Measurements from ENCODE around the gene CFAP69.
"Not testable (repeated sequence)": the region's sequence is repeated elsewhere in the genome, so short reads cannot be mapped to it uniquely, and the experiment has no call there.

The CFAP69 gene

DNA sequence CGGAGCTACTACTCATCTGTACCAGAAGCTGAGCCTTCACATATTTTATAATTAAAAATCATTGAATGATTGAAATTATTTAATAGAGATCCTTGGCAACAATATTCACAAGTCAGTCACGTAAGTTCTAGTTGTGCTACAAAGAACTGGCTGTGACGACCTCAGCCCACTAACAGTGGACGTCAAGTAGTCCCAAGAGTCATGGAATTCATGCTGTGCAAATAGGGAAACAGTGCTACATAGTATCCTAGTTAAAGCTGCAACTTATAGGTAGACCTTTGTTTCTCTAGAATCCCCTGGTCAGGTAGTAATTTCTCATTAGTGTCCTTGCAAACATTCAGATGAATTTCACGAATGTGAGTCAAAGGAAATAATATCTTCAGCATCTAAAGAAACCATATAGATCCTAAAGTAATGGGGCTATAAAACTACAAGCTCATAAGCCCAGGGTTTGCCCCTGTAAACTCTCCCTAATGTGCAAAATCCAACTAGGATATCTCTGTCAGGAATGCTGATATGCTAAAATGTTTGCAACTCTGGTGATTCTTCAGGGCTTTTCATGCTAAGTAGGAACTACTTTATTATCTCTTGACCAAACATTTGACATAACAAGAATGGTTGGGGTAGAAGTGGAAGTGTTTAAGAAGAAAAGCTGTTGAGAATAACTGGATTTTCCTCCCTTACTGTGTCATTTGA, 31.2 kb downstream of the CFAP69 start:
- DNase-seq: no peak

DNA sequence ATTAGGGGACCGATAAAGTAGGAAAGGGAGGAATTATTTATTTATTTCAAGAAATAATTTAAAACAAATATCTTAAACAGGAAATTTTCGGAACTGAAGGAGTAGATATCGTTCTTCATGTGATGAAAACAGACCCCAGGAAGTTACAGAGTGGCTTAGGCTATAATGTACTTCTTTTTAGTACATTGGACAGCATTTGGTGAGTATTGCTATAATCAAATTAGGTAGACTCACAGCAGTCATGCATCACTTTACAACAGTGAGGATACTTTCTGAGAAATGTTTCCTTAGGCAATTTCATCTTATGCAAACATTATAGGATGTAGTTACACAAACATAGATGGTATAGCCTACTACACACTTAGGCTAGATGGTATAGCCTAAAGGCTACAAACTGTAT, 43.2 kb downstream of the CFAP69 start:
- no peak for DNase-seq

DNA sequence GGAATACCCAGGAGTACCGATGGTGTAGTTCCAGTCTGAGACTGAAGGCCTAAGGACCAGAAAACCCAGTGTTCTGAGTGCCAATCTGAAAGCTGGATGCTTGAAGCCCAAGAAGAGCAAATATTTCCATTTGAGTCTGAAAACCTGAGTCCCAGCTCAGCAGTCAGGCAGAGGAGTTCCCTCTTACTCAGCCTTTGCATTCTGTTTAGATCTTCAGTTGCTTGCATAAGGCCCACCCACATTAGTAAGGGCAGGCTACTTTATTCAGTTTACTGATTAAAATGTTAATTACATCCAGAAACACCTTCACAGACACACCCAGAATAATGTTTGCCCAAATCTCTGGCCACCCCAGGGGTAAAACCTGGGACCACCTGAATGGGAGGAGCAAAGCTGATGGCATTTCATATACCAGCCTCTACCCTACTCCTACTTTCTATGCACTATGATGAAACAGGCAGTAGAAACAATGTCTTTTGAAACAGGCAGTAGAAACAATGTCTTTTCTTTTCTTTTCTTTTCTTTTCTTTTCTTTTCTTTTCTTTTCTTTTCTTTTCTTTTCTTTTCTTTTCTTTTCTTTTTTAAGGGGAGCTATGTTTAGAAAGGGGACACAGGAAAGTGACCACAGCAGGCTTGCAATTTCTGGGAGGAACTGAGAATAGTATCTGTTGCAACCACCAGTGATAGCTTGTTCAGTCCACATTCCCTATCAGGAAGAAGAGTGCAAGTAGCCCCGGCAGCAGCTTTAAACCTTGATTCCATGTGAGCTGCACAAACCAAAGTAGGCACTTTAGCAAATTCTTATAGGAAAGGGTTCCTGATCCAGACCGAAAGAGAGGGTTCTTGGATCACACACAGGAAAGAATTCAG, 45.5 kb downstream of the CFAP69 start:
- no peak for DNase-seq

DNA sequence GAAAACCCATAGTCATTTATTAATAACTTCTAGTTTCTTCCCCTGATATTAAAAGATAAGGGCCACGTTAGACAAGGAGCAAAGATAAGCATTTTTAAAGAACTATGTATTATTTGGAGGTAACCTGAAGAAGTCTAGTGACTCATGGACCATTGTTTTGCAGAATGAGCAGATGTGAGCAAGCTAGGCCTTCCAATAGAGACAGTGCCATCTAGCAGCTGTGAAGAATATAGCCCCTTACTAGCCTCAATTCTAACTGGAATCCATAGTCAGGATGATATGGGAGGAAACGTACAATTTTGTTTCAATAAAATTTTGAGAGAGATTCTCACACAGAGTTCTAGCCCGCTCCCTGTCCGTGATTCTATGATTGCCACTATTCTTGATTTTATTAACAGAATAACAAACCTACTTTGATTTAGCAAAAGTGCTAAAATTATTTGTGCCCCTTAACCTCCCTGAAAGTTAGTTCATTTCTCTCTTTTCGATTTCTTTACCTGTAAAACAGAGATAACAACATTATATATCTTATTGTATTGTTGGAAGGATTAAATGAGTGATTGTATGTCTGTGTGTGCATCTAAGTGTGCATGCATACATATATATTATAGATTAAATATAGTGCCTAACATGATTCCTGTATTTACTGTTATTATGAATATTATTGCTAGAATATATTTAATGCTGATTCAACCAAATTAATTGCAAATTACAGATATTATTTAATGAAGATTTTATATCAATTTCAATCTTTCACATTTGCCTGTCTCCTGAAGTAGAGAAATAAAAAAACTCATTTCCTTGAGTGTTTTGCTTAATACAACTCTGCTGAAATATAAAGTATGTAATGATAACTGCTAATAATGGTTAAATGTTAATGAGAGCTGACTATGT, 53.4 kb downstream of the CFAP69 start:
- DNase-seq: peak; percentile 49

DNA sequence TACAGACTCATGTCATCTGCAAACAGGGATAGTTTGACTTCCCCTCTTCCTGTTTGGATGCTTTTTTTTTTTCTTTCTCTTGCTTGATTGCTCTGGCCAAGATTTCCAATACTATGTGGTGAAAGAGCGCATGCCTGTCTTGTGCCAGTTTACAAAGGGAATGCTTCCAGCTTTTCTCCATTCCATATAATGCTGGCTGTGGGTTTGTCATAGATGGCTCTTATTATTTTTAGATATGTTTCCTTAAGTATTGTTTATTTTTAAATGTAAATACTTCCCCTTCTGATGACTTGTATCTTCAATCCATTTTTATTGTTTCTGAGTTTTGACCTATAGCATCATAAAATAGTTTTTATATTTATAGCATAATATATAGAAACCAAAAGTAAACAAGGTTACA, 58.3 kb downstream of the CFAP69 start:
- DNase-seq: no peak

DNA sequence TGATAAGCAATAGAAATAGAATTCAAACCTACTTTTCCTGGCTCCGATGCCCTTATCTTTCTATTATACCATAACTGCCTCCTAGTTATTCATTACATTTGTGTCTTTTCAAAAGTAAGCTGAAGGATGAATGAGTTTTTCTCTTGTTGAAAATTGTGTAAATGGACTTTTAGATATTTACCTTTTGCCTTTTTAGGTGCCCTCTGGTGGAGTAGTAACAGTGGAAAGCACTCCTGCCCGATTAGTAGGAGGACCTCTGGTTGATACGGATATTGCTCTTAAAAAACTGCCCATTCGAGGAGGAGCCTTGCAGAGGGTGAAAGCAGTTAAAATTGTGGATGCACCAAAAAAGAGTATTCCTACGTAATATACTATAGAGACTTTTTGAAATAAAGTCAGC, 64.9 kb downstream of the CFAP69 start:
- no peak for DNase-seq

DNA sequence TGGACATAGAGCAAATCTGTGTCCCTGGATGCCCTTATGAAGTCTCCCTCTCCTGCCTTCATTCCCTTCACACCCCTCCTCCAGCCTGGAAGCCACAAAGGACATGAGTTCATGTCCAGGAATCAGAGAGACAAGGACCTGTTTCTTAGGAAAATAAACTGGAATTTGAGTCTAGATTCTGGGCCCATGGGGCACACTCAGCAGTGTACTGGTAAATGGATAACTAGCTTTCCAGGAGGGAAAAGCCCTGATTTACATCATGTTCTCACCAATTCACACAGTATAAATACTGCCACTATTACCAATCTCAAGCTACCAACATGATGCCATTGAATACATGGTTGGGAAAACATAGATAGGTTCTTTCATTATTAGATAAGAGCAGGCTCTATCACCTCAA, 66.2 kb downstream of the CFAP69 start:
- DNase-seq: no peak

DNA sequence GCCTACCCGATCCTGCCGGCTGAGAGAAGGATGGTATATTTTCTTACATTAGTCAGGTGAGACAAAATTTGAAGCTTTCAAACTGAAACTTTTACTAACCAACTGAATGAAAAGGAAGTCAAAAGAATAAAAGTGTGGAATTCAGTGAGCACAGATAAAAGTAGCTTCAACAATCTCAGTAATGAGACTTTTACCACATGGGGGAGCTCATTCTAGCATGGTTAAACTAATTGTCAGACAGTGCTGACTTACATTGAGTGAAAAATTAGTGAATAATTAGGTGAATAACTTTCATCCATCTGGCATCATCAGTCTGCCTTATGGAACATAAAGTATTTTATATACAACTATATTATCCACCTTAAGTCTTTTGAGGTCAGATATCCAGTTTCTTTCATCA, 67.8 kb downstream of the CFAP69 start:
- peak; percentile 11 for DNase-seq

DNA sequence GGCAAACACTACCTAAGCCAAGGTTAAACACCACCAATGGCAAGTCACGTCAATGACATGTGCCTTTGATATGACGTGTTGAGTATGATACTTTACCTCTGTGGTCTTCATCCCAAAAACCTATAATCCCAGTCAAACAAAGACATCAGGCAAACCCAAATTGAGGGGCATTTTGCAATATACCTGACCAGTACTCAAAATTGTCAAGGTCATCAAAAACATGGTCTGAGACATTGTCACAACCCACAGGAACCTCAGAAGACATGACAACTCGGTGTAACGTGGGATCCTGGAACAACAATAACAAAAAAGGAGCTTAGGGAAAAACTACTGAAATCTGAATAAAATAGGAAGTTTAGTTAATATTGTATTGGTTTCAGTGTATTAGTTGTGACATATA, 68.9 kb downstream of the CFAP69 start:
- DNase-seq: no peak

DNA sequence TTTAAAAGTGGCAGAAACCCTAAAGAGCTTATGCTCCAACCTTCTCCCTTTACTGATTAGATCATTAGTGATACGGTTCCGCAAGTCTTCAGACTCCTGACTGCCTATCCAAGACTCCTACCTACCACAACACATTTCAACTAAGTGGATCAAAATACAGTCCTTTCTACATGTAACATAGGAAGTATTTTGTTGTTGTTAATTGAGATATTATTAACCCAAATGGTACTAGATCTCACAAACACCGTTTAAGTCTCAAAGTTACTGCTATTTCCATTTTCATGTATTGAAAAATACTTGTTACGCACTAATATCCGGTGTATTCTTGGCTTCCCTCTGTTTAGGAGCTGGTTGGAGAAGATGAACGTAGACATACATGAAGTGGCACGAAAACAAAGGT, 75.0 kb downstream of the CFAP69 start:
- DNase-seq: no peak

DNA sequence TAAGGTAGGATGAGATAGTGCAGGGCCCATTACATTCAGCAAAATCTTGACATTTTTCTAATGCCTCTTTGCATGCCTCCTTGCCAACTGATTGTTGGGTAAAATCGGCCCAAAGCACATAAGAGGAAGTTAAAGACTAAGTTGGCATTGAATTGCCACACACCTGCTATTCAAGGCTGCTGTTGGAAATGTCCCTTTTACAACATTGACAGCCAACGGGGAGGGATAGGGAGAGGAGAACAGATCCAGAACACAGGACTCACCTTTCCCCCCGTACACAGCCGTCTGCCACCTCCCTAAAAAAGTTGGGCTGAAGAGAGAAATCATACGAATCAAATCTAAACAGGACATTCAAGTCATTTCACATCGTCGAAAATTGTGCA, 75.4 kb downstream of the CFAP69 start:
- DNase-seq: no peak

DNA sequence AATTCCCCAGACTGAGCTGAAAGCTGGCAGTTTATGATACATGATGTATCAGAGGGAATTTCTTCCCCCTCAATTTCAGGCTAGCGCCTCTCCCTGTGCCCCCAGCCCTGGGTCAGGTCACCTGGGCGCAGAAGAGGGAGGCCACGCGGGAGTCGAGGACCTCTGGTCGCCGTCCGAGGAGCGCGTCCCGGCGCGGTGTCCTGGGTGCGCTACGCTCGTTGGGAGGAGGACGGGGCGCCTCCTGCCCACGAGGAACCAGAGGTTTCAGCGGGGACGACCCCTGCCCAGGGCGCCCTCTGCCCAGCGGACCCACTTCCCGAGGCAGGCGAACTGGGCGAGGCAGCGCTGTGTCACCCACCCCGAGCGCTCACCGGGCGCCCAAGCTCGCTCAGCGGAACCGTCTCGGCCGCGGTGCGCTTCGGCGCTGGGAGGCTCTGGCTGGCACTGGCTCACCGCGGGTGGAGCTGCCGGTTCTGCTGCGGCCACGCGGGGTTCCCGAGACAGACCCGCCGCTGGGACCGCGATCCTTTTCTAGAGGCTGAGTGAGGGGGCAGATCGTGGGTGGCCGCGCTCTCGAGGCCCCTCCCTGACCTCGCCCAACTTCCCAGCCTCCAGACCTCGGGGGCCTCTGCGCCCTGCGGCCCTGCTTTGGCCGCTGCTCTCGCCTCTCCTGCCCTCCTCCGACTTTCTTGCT, 76.0 kb downstream of the CFAP69 start, which contains the start of gene FAM237B:
FAM237B (minus strand) TSS at position 504 of the 694 bp plus-strand sequence. CDS start 1,556 bp downstream, outside the sequence.
- DNase-seq: no peak

DNA sequence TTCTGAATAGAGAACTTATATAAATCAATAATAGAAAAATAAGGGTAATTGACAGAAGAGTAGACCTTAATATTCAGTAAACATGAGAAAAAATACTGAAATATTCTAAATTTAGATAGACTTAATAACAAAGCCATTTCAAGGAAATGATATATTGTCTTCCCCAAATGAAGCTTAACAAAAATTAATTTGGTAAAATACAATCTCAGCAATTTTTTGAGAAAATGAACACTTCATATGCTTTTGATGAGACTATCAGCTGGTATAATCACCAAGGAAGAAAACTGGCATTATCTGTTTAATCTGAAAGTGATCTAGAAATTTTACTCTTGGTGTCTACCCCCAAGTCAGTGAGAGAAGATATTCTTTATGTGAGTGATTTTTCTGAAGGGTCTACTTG, 77.9 kb downstream of the CFAP69 start:
- no peak for DNase-seq

DNA sequence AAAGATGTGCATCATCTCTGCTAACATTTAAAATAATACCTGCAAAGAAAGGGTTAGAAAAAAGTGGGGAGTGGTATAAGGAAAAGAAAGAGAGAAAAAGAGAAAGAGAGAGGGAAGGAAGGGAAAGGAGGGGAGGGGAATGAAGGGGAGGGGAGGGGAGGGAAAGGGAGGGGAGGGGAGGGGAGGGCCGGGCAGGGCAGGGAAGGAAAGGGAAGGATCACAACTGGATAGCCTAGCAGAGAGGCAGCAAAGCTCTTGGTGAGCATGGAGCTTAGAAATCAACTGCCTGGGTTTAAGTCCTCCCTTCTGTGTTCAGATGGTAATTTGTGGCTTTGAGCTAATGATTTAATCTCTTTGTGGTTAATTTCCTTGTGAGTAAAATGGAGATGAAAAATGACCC, 81.5 kb downstream of the CFAP69 start:
- no peak for DNase-seq

DNA sequence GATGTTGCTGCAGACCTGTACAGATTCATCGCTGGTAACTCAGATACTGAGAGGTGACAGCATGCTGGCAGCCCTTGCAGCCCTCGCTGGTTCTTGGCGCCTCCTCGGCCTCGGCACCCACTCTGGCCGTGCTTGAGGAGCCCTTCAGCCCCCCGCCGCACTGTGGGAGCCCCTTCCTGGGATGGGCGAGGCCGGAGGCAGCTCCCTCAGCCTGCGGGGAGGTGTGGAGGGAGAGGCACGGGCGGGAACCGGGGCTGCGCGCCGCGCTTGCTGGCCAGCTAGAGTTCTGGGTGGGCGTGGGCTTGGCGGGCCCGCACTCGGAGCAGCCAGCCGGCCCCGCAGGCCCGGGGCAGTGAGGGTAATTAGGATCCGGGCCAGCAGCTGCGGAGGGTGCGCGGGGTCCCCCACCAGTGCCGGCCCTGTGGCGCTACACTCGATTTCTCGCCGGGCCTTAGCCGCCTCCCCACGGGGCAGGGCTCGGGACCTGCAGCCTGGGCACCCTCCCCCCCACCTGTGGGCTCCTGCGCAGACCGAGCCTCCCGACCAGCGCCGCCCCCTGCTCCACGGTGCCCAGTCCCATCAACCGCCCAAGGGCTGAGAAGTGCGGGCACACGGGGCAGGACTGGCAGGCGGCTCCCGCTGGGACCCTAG, 89.3 kb downstream of the CFAP69 start:
- no peak for DNase-seq

DNA sequence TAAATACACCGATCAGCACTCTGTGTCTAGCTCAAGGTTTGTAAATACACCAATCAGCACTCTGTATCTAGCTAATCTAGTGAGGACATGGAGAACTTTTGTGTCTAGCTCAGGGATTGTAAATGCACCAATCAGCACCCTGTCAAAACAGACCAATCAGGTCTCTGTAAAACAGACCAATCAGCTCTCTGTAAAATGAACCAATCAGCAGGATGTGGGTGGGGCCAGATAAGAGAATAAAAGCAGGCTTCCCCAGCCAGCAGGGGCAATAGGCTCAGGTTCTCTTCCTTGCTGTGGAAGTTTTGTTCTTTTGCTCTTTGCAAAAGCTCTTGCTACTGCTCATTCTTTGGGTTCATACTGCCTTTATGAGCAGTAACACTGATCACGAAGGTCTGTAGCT, 90.0 kb downstream of the CFAP69 start:
- not testable (repeated sequence) for DNase-seq

DNA sequence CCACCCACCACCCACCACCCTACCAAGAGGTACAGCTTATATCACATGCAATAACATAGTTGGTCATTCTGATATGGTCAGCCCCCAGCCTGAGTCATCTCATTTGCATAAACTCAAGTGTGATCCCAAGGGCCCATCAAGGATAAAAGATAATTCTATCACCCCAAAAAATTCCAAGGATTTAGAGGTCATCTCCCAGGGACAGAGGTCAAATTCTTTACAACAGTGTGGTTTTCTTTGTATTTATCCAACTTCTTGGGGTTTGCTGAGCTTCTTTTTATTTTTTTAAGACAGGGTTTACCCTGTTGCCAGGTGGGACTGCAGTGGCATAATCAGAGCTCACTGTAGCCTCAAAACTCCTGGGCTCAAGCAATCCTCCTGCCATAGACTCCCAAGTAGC, 92.1 kb downstream of the CFAP69 start:
- no peak for DNase-seq

DNA sequence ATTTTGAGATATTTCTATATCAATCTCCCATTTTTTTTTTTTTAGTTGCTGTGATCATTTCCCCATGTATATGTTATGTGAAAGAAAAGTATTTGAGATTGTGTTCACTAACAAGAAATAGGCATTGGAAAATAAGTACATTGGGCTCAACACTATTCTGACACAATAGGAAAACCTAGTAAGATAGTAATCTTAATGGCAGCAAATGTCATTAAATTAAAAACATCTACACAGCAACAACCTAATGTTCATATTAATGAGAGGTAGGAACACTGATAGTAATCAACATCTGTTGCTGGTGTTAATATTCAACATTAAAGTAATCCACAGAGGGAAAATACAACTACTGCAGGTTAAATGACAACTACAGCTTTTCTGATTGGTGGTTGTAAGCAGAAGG, 100.0 kb downstream of the CFAP69 start:
- no peak for DNase-seq

DNA sequence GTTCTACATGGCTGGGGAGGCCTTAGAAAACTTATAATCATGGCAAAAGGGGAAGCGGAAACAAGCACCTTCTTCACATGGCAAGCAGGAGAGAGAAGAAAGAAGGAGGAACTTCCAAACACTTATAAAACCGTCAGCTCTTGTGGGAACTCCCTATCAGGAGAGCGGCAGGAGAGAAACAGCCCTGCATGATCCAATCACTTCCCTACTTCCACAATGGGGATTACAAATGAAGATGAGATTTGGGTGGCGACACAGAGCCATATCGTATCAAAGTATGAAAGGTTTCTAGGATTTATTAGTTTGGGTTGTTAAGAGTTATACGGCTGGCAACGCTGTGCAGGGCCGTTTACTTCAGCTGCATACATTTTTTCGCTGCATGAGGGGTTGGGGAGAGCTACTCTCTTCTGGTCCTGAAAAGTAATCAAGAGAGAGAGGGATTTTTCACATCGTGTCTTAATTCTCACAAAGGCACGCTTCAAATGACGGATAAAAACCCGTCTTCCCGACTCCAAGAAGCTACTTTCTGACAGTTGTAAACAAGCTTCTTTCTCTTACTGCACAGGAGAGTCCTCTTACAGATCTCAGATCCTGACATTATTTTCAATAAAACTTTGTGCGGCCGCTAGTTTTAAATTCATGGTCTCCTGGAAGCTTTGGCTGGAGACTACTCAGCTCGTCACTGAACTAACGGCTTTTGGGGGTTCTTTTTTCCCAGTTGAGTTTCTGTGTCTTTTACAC, 100.8 kb downstream of the CFAP69 start:
- no peak for DNase-seq

DNA sequence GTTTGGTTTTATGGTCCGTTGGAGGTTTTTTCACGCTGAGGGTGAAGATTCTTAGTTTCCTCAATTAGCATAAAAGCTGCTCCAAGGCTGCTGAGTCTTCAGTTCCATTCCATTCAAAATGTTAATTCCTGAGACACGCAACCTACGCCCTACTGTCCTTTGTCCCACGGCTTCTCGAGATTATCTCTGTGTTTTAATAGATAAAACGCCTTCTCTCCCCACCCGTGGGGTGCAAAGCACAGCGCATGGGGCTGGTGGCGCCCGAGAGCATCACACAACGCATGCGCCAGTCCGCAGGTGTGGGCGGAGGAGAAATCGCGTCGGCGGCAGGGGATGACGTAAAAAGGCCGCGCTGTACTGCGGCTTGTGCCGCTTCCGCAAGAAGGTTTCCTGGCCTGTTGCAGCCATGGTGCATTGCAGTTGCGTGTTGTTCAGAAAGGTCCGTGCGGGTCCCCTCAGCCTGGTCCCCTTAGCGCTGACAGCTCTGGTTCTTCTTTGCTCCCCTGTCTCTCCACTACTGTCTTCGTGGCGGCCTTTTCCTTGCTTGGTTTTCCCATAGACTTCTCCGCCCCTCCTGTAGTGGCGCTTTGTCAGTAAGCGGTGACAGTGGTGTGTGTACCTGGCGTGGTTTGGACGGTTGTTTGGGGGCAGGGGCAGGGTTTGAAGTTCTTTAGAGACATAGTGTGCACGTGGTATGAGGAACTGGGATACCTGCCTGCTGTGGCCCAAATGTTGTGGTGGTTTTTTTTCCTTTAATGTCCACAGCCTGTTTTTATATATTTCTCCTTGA, 101.6 kb downstream of the CFAP69 start, which contains the start of gene GTPBP10:
GTPBP10 (plus strand) TSS at position 381 of the 790 bp plus-strand sequence; CDS start at position 407, 26 bp downstream.
- peak; percentile 92 for DNase-seq
